Neural crest cell (in vitro differentiated cells): ENCODE data around the gene KCNA10. TPM values are rescaled to one million over a fixed set of nuclear protein-coding genes. Genes with fewer than 3 reads are reported as not detected.

Experiments used
- DNase-seq: peaks from one replicate; pipeline ENCODE4 v3.0.0; 2021; ENCODE audit warnings: low read depth, mixed read lengths, low spot score
- H3K27ac Mint-ChIP-seq: one replicate; pipeline ENCODE4 v1.8.0; 2021; ENCODE audit warnings: mild to moderate bottlenecking, mixed read lengths; ENCODE audit not compliant: unreplicated experiment
- H3K27me3 Mint-ChIP-seq: 2 replicates; pipeline ENCODE4 v1.8.0; 2021; ENCODE audit warnings: low read depth, mild to moderate bottlenecking, mixed read lengths
- H3K36me3 Mint-ChIP-seq: 2 replicates; pipeline ENCODE4 v1.8.0; 2021; ENCODE audit warnings: low read depth, mild to moderate bottlenecking, mixed read lengths
- H3K4me1 Mint-ChIP-seq: 2 replicates; pipeline ENCODE4 v1.8.0; 2021; ENCODE audit warnings: mixed read lengths
- H3K4me3 Mint-ChIP-seq: one replicate; pipeline ENCODE4 v1.8.0; 2021; ENCODE audit warnings: mild to moderate bottlenecking, mixed read lengths
- H3K9me3 Mint-ChIP-seq: 2 replicates; pipeline ENCODE4 v1.8.0; 2021; ENCODE audit warnings: mixed read lengths
- CTCF ChIP-seq: fragments of 200-600 bp; sonication (generic); conservative IDR thresholded peaks from 2 replicates; pipeline ENCODE4 v1.5.0; 2021; ENCODE audit warnings: antibody characterized with exemption, mild to moderate bottlenecking
- total RNA-seq: library from RNA; stranded (reverse); gene quantifications from 2 replicates; pipeline ENCODE4 v1.2.1, GENCODE V29; 2021

KCNA10 gene
- total RNA-seq, 1 donor from 2014 or later, result not detected

GRCh38 chr1:110483308-110483685, 35.7 kb downstream of the KCNA10 start:
- TF ChIP-seq CTCF, result no peak
- no peaks in the 10 kb centered on the region for H3K36me3 Mint-ChIP-seq
- DNase-seq, result no peak
- H3K4me1 Mint-ChIP-seq, result no peaks in the 10 kb centered on the region
- no peak overlapping the region for H3K27ac Mint-ChIP-seq
- peaks cover 6% of the 10 kb centered on the region for H3K27me3 Mint-ChIP-seq
- H3K9me3 Mint-ChIP-seq, result no peaks in the 10 kb centered on the region
- H3K4me3 Mint-ChIP-seq, result no peak overlapping the region

GRCh38 chr1:110482662-110483307, 36.2 kb downstream of the KCNA10 start:
- Mint-ChIP-seq H3K4me3 (no peak overlapping the region), H3K27ac (no peak overlapping the region), H3K27me3 (peaks cover 6% of the 10 kb centered on the region), H3K9me3 (no peaks in the 10 kb centered on the region), H3K36me3 (no peaks in the 10 kb centered on the region), H3K4me1 (no peaks in the 10 kb centered on the region)
- TF ChIP-seq CTCF, result no peak
- no peak for DNase-seq

GRCh38 chr1:110481968-110482623, 36.9 kb downstream of the KCNA10 start:
- Mint-ChIP-seq H3K27me3 (peaks cover 6% of the 10 kb centered on the region), H3K9me3 (no peaks in the 10 kb centered on the region), H3K36me3 (no peaks in the 10 kb centered on the region), H3K4me3 (no peak overlapping the region), H3K4me1 (no peaks in the 10 kb centered on the region), H3K27ac (no peak overlapping the region)
- no peak for TF ChIP-seq CTCF
- DNase-seq, result no peak

- TF ChIP-seq CTCF, result no peak
- H3K27ac Mint-ChIP-seq, result no peak overlapping the region
- H3K27me3 Mint-ChIP-seq, result peaks cover 6% of the 10 kb centered on the region
- no peaks in the 10 kb centered on the region for H3K9me3 Mint-ChIP-seq
- no peak overlapping the region for H3K4me3 Mint-ChIP-seq
- H3K36me3 Mint-ChIP-seq, result no peaks in the 10 kb centered on the region
- no peaks in the 10 kb centered on the region for H3K4me1 Mint-ChIP-seq
- DNase-seq, result no peak
These were observed 38.4 kb downstream of the KCNA10 start for GRCh38 chr1:110480356-110481096.

- H3K27ac Mint-ChIP-seq, result no peak overlapping the region
- no peak overlapping the region for H3K4me3 Mint-ChIP-seq
- no peaks in the 10 kb centered on the region for H3K36me3 Mint-ChIP-seq
- no peak for TF ChIP-seq CTCF
- DNase-seq, result no peak
- H3K27me3 Mint-ChIP-seq, result peaks cover 6% of the 10 kb centered on the region
- no peaks in the 10 kb centered on the region for H3K4me1 Mint-ChIP-seq
- H3K9me3 Mint-ChIP-seq, result no peaks in the 10 kb centered on the region
These were observed 40.1 kb downstream of the KCNA10 start for GRCh38 chr1:110478886-110479285.
